HEK293 (cell line): ENCODE data around the gene SRL.

Experiments used
- CTCF ChIA-PET: fragments of 350-600 bp; formaldehyde crosslinking; extraction: SDS; loops from one replicate; lab custom pipeline; 2021; ENCODE audit warnings: antibody characterized with exemption; lab: Yijun Ruan, JAX
- POLR2A ChIA-PET: fragments of 300-600 bp; formaldehyde crosslinking; extraction: SDS; loops from one replicate; lab custom pipeline; 2020; ENCODE audit warnings: antibody characterized with exemption, inconsistent platforms; lab: Yijun Ruan, JAX
- H3K27ac ChIP-seq: fragments of 200-500 bp; sonication (Bioruptor generic); 2 replicates; pipeline ENCODE4 v1.5.1; 2014; ENCODE audit warnings: low read depth, low read length, control low read depth, inconsistent platforms; ENCODE audit errors: extremely low read depth
- H3K36me3 ChIP-seq, 2 experiments: fragments of 200-500 bp in 1 of 2; sonication (Bioruptor generic) in 1 of 2; 1 replicate in 1 of 2; 2 replicates in 1 of 2; pipeline ENCODE4 v1.5.1; 2014 to 2017; ENCODE audit warnings: inconsistent platforms in 2 of 2, low read length in 2 of 2; ENCODE audit not compliant: control insufficient read depth in 2 of 2, insufficient read depth in 1 of 2
- H3K4me1 ChIP-seq: fragments of 200-500 bp; sonication (Bioruptor generic); 2 replicates; pipeline ENCODE4 v1.5.1; 2014; ENCODE audit warnings: mild to moderate bottlenecking, low read length, inconsistent platforms; ENCODE audit not compliant: control insufficient read depth, insufficient read depth
- H3K4me3 ChIP-seq: 2 replicates; pipeline ENCODE4 v1.5.1; 2011; ENCODE audit warnings: low read depth, mild to moderate bottlenecking, control low read depth, low read length, moderate library complexity
- H3K9me3 ChIP-seq: fragments of 200-500 bp; sonication (Bioruptor generic); 2 replicates; pipeline ENCODE4 v1.5.1; 2014; ENCODE audit warnings: low read depth, low read length, inconsistent platforms; ENCODE audit not compliant: control insufficient read depth, insufficient read depth
- EGR2 ChIP-seq: fragments of 450-650 bp; formaldehyde crosslinking; IDR thresholded peaks from 2 replicates; pipeline ENCODE4 v1.5.1; 2016; ENCODE audit warnings: low read depth, missing biosample characterization, missing genetic modification characterization
- HOXA7 ChIP-seq: sonication (generic); formaldehyde crosslinking; IDR thresholded peaks from 2 replicates; pipeline ENCODE4 v1.8.1; 2022; ENCODE audit warnings: missing genetic modification reagents, borderline replicate concordance
- KLF9 ChIP-seq: fragments of 450-650 bp; formaldehyde crosslinking; IDR thresholded peaks from 2 replicates; pipeline ENCODE4 v1.5.1; 2016; ENCODE audit warnings: missing biosample characterization, missing genetic modification characterization, low read depth
- REPIN1 ChIP-seq: fragments of 450-650 bp; formaldehyde crosslinking; IDR thresholded peaks from 2 replicates; pipeline ENCODE4 v1.5.1; 2017; ENCODE audit warnings: missing biosample characterization, missing genetic modification characterization, low read depth
- SCRT1 ChIP-seq: fragments of 450-650 bp; formaldehyde crosslinking; IDR thresholded peaks from 2 replicates; pipeline ENCODE4 v1.5.1; 2016; ENCODE audit warnings: missing biosample characterization, missing genetic modification characterization, borderline replicate concordance
- ZFHX2 ChIP-seq: fragments of 450-650 bp; formaldehyde crosslinking; conservative IDR thresholded peaks from 2 replicates; pipeline ENCODE4 v1.5.1; 2016; ENCODE audit warnings: missing biosample characterization, missing genetic modification characterization
- ZNF121 ChIP-seq: fragments of 450-650 bp; formaldehyde crosslinking; IDR thresholded peaks from 2 replicates; pipeline ENCODE4 v1.5.1; 2016; ENCODE audit warnings: missing biosample characterization, missing genetic modification characterization
- ZNF132 ChIP-seq: fragments of 450-650 bp; formaldehyde crosslinking; IDR thresholded peaks from 2 replicates; pipeline ENCODE4 v1.5.1; 2017; ENCODE audit warnings: missing biosample characterization, missing genetic modification characterization, borderline replicate concordance
- ZNF23 ChIP-seq: fragments of 450-650 bp; formaldehyde crosslinking; IDR thresholded peaks from 2 replicates; pipeline ENCODE4 v1.5.1; 2016; ENCODE audit warnings: missing biosample characterization, missing genetic modification characterization, borderline replicate concordance
- ZNF621 ChIP-seq: fragments of 450-650 bp; formaldehyde crosslinking; IDR thresholded peaks from 2 replicates; pipeline ENCODE4 v1.5.1; 2017; ENCODE audit warnings: missing biosample characterization, missing genetic modification characterization
- ZNF626 ChIP-seq: fragments of 450-650 bp; sonication (Bioruptor Pico); formaldehyde crosslinking; IDR thresholded peaks from 2 replicates; pipeline ENCODE4 v1.5.1; 2018; ENCODE audit warnings: missing biosample characterization, missing genetic modification characterization, inconsistent platforms
- ZSCAN23 ChIP-seq: fragments of 450-650 bp; formaldehyde crosslinking; IDR thresholded peaks from 2 replicates; pipeline ENCODE4 v1.5.1; 2016; ENCODE audit warnings: missing biosample characterization, missing genetic modification characterization
- TF ChIP-seq, protein P1 (sequence below): fragments of 450-650 bp; formaldehyde crosslinking; IDR thresholded peaks from 2 replicates; pipeline ENCODE4 v1.5.1; 2016; ENCODE audit warnings: missing biosample characterization, missing genetic modification characterization, low read depth
- TF ChIP-seq, protein P2 (sequence below): fragments of 450-650 bp; formaldehyde crosslinking; IDR thresholded peaks from 2 replicates; pipeline ENCODE4 v1.5.1; 2016; ENCODE audit warnings: missing biosample characterization, missing genetic modification characterization
- TF ChIP-seq, protein P3 (sequence below): fragments of 450-650 bp; formaldehyde crosslinking; IDR thresholded peaks from 2 replicates; pipeline ENCODE4 v1.5.1; 2017; ENCODE audit warnings: missing biosample characterization, missing genetic modification characterization
- TF ChIP-seq, protein P4 (sequence below): sonication (generic); formaldehyde crosslinking; IDR thresholded peaks from 2 replicates; pipeline ENCODE4 v1.8.1; 2022; ENCODE audit warnings: mild to moderate bottlenecking, moderate library complexity, missing genetic modification reagents

The SRL gene

DNA sequence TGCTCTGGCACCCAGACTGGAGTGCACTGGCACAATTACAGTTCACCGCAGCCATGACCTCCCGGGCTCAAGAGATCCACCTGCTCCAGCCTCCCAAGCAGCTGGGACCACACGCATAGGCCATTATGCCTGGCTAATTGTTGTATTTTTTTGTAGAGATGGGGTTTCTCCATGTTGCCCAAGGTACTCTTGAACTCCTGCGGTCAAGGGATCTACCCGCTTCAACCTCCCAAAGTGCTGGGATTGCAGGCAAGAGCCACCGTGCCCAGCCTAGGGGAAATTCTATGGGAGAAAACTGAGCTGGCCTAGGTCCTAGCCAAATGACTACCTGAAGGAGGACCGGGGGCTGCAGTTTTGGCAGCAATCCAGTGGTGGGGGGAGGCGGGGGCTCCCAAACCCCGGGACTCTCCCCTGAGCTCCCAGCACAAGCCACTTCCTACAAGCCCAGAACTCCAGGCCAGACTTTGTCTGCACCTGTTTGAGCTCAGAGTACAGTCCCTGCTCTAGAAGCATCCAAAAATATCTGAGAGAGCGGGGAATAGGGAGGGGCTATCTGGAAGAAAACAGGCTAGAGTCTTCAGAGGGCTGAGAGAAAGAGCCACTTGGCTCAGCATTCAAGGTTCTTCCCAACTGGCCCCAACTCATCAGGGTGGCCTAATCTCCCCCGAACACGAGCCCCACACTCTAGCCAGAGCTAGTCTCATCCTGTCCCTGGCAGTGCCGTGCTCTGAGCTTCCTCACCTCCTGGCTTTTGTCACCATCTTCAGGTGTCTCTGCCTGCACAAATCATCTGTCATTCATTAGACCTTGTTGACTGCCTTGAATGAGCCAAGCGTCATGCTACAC is 9.1 kb downstream of the SRL start:
- POLR2A ChIA-PET: no interaction called here

DNA sequence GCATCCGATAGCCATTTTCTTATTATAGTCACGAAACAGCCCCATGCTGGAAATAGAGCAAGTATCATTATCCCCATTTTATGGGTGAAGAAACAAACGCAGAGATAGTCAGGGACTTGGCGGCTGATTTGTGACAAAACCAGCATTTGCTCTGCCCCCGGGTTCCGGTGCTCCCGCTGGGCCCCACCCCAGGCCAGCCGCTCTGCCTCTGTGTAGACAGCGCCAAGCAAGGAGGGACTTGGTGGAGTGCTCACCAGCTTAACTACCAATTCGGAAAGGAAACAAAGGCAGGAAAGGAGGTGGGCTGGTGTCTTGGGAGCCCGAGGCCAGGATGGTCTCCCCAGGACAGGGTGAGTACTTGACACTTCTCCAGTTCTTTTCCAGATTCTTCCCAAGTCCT is 10.0 kb downstream of the SRL start:
- Histone ChIP-seq H3K27ac (no peak overlapping the region), H3K9me3 (no peaks in the 10 kb centered on the region), H3K4me1 (no peaks in the 10 kb centered on the region)
- POLR2A ChIA-PET: no interaction called here
- CTCF ChIA-PET: interaction anchor here (1.1 kb wide), 1 partner anchor 11 kb away, joined by 3 read pairs; no protein-coding TSS in a partner anchor
- TF ChIP-seq KLF9 (tag by site-specific recombination) (no peak), REPIN1 (no peak), EGR2 (tag by site-specific recombination) (no peak), ZNF621 (tag by site-specific recombination) (no peak), ZSCAN23 (tag by site-specific recombination) (no peak), ZNF23 (no peak), SCRT1 (tag by site-specific recombination) (no peak), ZNF121 (tag by site-specific recombination) (no peak), ZNF626 (tag by site-specific recombination) (no peak)
- TF ChIP-seq, protein P1, sequence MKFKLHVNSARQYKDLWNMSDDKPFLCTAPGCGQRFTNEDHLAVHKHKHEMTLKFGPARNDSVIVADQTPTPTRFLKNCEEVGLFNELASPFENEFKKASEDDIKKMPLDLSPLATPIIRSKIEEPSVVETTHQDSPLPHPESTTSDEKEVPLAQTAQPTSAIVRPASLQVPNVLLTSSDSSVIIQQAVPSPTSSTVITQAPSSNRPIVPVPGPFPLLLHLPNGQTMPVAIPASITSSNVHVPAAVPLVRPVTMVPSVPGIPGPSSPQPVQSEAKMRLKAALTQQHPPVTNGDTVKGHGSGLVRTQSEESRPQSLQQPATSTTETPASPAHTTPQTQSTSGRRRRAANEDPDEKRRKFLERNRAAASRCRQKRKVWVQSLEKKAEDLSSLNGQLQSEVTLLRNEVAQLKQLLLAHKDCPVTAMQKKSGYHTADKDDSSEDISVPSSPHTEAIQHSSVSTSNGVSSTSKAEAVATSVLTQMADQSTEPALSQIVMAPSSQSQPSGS (tag by site-specific recombination): no peak
- TF ChIP-seq, protein P2, sequence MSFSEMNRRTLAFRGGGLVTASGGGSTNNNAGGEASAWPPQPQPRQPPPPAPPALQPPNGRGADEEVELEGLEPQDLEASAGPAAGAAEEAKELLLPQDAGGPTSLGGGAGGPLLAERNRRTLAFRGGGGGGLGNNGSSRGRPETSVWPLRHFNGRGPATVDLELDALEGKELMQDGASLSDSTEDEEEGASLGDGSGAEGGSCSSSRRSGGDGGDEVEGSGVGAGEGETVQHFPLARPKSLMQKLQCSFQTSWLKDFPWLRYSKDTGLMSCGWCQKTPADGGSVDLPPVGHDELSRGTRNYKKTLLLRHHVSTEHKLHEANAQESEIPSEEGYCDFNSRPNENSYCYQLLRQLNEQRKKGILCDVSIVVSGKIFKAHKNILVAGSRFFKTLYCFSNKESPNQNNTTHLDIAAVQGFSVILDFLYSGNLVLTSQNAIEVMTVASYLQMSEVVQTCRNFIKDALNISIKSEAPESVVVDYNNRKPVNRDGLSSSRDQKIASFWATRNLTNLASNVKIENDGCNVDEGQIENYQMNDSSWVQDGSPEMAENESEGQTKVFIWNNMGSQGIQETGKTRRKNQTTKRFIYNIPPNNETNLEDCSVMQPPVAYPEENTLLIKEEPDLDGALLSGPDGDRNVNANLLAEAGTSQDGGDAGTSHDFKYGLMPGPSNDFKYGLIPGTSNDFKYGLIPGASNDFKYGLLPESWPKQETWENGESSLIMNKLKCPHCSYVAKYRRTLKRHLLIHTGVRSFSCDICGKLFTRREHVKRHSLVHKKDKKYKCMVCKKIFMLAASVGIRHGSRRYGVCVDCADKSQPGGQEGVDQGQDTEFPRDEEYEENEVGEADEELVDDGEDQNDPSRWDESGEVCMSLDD (tag by site-specific recombination): no peak
- TF ChIP-seq, protein P3, sequence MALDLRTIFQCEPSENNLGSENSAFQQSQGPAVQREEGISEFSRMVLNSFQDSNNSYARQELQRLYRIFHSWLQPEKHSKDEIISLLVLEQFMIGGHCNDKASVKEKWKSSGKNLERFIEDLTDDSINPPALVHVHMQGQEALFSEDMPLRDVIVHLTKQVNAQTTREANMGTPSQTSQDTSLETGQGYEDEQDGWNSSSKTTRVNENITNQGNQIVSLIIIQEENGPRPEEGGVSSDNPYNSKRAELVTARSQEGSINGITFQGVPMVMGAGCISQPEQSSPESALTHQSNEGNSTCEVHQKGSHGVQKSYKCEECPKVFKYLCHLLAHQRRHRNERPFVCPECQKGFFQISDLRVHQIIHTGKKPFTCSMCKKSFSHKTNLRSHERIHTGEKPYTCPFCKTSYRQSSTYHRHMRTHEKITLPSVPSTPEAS (tag by site-specific recombination): no peak
- TF ChIP-seq, protein P4, sequence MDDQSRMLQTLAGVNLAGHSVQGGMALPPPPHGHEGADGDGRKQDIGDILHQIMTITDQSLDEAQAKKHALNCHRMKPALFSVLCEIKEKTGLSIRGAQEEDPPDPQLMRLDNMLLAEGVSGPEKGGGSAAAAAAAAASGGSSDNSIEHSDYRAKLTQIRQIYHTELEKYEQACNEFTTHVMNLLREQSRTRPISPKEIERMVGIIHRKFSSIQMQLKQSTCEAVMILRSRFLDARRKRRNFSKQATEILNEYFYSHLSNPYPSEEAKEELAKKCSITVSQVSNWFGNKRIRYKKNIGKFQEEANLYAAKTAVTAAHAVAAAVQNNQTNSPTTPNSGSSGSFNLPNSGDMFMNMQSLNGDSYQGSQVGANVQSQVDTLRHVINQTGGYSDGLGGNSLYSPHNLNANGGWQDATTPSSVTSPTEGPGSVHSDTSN (CRISPR knock-in tag): no peak
- TF ChIP-seq, all 188 proteins: peak for 0
- no peaks in the 10 kb centered on the region for H3K36me3 ChIP-seq
- no peak overlapping the region for H3K4me3 ChIP-seq

More for the DNA sequence above, 9.1 kb downstream of the SRL start:
- Histone ChIP-seq H3K36me3 (no peaks in the 10 kb centered on the region), H3K27ac (no peak overlapping the region), H3K4me3 (no peak overlapping the region), H3K4me1 (no peaks in the 10 kb centered on the region), H3K9me3 (no peaks in the 10 kb centered on the region)
- TF ChIP-seq HOXA7 (CRISPR knock-in tag) (no peak), ZNF132 (tag by site-specific recombination) (no peak), ZFHX2 (tag by site-specific recombination) (0 out of 2 replicates have a peak, but pooled peaks have one; percentile 10)
- CTCF ChIA-PET: interaction anchor here (0.7 to 1.8 kb wide), 4 partner anchors 11 to 32 kb away, joined by 3 to 8 read pairs (median 4); no protein-coding TSS in a partner anchor
